Measurements from ENCODE around the gene DSE.

DSE gene

DNA sequence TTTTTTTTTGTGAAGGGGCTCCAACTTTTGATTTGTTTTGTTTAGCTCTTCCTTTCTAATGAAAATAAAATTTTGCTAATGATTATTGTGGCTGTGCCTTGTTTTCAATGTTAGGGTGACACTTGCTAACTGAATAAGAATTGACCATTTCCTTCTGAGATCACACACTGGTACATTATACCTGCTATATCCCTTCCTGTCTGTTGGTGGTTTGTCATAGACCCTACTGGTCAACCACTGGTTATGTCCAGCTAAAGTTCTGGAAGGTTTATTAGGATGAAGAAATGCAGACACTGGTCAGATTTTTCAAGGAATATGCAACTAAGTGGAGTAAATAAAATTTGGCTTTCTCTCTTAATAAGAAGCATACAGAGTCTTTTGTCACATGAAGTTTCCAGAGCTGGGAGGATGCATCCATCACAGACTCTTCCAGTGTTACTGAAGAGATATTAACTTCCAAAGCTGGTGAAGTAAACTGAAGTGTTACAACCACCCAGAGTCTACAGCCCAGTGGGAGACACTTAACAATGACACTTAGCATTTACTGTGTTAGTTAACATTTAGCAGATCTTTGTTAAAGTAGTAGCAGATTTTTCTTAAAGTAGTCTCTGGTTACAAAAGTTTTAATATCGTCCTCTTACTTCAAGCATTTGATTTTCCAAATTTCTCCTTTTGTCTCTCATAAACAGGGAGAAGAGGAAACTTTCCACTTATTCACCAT lies 121.0 kb downstream of the DSE start:
- DNase-seq = no peak

DNA sequence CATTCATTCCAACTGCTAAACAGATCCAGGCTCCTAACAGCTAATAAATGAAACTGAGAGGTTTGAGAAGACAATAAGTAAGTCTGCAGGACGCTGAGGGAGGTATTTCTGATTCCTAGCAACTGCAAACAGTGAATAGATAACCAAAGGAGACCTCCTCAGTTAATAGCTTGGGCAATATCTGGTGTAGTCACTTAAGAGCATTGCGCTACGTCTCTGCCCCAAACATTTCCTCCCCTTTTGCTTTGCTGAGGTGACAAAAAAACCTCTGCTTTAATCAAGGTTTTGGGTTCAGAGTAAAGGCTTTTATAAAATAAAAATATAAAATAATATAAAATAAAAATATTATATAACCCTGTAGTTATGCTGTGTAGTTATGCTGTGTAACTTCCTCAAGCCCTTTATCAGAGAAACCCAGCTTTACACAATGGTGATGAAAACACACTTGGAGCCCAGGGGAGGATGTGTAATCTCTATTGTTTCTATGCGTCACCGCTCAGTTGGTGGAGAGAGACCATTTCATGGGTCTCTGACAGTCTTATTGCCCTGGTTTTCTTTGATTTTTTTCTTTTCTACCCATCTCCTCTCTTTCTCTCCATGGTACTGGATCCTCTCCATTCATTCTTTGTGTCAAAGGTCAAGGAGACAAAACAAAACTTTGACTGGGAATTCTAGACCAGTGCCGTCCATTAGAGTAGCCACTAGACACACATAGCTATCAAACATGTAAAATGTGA lies 121.8 kb downstream of the DSE start:
- no peak for DNase-seq

All from EL (cell line).